Sigmoid colon (tissue), 4 donors: ENCODE results near the gene EVA1A.

ENCODE experiments used
- CTCF ChIP-seq, 4 experiments: fragments of 450-650 bp in 3 of 4; fragments of 200-600 bp in 1 of 4; IDR thresholded peaks; one replicate each; pipeline ENCODE4 v1.5.1; 2016 to 2019; ENCODE audit warnings: antibody characterized with exemption in 4 of 4, mild to moderate bottlenecking in 3 of 4, moderate library complexity in 2 of 4
- EP300 ChIP-seq, 4 donors: sonication (generic); formaldehyde crosslinking; IDR thresholded peaks; one replicate each; pipeline ENCODE4 v1.6.1; 2017; ENCODE audit warnings: antibody characterized with exemption in 4 of 4
- POLR2A ChIP-seq, 2 donors: fragments of 450-650 bp; IDR thresholded peaks; one replicate each; pipeline ENCODE4 v1.6.1; 2016; ENCODE audit warnings: antibody characterized with exemption in 2 of 2, mild to moderate bottlenecking in 2 of 2, moderate library complexity in 2 of 2
- POLR2AphosphoS5 ChIP-seq, 4 donors: sonication (generic); formaldehyde crosslinking; IDR thresholded peaks; one replicate each; pipeline ENCODE4 v1.6.1; 2017; ENCODE audit warnings: antibody characterized with exemption in 4 of 4

- TF ChIP-seq CTCF (IDR thresholded peaks at IDR 0.05), result no peak
- no peak for TF ChIP-seq POLR2A (IDR thresholded peaks at IDR 0.05)
- TF ChIP-seq EP300 (IDR thresholded peaks at IDR 0.05), result no peak
- no peak for TF ChIP-seq POLR2AphosphoS5 (IDR thresholded peaks at IDR 0.05)
Observed at GRCh38 chr2:75513616-75514170, 47.0 kb downstream of the EVA1A start.
